T-helper 2 cell (primary cell): ENCODE data around the gene RDH12.
"Not testable (repeated sequence)": the region's sequence is repeated elsewhere in the genome, so short reads cannot be mapped to it uniquely, and the experiment has no call there.

Experiments used
- DNase-seq, 5 experiments: peaks; one replicate each; pipeline versions ENCODE4 v3.0.0 to v3.0.0-alpha.2; 2012 to 2022

RDH12 gene

DNA sequence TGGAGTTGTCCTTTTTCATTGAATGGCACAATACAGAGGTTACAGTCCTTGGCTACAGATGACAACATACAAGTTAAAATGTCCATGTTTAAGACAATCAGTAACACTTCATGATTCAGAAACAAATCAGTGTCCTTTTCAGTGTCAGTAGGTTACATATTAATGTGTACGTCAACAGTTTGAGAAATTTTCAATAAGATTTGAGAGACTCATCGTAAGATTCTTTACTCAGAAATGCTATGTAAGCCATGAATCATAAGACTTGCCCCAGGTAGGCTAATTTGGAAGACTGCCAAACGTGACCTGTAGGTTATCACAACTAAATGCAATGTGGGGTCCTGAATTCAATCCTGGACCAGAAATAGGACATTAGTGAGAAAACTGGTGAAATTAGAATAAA, 3.5 kb downstream of the RDH12 start:
- DNase-seq = no peak

DNA sequence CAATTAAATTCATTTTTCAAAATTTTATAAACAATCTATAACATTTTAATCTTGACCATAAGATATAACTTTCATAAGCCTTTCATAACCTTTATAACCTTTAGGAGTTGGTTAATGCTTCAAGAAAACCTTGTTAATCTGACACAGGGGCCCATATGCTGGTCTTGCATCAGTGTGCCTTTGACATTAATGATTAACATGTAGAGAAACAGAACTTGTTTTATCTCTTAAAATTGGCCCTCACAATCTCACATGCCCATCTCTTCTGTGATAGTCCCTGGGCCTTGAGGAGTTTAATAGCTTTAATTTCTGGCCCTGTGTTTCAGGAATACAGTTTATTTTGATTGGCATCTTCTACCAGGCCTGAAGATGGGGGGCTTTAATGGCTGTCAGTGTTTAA, 7.7 kb downstream of the RDH12 start:
- not testable (repeated sequence) for DNase-seq

GRCh38 chr14:67709796-67710195, 8.1 kb downstream of the RDH12 start:
- not testable (repeated sequence) for DNase-seq

DNA sequence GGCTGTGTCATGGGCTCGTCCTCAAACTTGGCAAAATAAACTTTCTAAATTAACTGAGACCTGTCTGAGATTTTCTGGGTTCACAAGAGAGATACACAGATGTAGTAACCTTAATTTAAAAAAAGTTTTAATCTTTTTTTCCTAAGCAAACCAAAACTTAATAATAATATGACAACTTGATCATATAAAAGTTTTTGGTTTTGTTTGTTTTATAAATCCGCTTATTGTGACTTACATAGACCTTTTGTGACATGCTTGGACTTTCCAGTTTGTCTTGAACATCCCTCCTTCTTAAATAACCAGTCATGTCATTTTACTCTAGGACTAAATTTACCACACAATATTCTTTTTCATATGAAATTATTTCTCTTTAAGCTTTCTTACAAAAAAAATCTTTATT, 8.5 kb downstream of the RDH12 start:
- peak in 1 of 5 experiments; percentile 21 for DNase-seq

- no peak for DNase-seq
These were observed 15.4 kb downstream of the RDH12 start for GRCh38 chr14:67717048-67717447.

DNA sequence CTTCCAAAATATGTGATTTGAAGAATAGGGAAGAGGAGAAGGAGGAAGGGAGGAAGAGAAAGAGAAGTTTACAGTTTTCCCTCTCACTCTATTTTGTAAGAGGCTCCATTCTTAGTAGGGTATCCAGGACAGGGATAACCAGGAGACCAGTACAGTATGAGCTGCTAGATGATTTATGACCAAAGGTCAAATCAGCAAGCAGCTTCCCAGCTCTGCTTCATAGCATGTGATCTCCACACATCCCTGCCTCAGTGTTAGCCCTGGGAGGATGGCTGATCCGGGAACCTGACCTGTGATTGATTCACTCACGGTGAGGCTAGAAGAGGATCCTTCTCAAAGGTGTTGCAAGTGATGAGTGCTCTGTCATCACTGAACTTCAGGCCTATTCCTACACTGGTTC, 16.6 kb downstream of the RDH12 start:
- DNase-seq = no peak

DNA sequence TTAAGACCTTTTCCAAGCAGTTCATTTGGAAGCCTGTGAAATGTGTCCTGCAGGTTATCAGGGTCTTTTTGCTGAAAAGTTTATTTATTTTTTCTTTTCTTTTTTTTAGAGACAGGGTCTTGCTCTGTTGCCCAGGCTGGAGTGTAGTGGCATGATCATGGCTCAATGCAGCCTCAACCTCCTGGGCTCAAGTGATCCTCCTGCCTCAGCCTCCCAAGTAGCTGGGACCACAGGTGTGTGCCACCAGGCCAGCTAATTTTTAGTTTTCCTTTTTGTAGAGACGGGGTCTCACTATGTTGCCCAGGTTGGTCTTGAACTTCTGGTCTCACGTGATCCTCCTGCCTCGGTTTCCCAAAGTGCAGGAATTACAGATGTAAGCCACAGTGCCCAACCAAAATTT, 17.7 kb downstream of the RDH12 start:
- DNase-seq = not testable (repeated sequence)

DNA sequence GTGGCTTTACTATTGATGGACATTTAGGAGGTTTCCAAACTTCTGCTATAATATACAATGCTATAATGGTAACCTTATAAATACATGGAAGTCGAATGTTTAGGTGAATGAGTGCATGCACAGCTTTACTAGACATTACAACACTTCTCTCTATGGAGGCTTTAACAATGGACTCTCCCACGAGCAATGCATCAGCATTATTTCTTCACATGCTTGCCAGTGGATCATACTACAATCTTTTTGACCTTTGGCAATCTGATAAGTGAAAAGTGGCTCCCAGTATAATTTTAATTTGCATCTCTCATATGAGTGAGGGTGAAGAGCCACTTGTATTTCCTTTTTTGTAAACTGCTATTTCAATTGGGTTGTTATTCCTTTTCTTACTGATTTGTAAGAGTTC, 18.2 kb downstream of the RDH12 start:
- DNase-seq = no peak

GRCh38 chr14:67721875-67722274, 20.2 kb downstream of the RDH12 start:
- DNase-seq = no peak

DNA sequence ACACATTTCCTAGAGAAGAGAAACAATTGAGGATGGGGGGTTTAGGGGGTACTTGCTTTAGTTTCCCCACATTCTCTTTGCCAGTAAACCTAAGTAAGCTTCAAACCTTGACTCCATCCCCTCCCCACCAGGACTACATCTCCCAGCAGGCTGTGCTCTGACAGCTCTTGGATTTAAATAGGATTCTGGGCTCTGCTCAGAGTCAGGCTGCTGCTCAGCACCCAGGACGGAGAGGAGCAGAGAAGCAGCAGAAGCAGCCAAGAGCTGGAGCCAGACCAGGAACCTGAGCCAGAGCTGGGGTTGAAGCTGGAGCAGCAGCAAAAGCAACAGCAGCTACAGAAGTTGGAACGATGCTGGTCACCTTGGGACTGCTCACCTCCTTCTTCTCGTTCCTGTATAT, 20.6 kb downstream of the RDH12 start:
- no peak for DNase-seq

DNA sequence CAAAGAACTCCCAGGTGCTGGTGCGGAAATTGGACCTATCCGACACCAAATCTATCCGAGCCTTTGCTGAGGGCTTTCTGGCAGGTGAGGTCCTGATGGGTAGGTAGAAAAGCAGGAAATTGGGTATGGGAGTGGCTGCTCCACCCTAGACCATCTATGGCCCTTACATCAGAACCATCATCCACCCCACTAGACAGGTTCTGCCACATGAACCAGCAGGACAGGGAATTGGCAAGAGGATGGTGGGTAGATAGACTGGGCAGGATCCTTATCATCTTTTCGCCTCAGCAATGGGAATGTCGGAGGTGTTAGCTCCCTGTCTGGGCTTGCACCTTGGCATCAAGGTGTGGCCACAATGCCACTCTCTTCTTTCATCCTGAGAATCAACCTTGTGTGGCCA, 23.5 kb downstream of the RDH12 start:
- no peak for DNase-seq

DNA sequence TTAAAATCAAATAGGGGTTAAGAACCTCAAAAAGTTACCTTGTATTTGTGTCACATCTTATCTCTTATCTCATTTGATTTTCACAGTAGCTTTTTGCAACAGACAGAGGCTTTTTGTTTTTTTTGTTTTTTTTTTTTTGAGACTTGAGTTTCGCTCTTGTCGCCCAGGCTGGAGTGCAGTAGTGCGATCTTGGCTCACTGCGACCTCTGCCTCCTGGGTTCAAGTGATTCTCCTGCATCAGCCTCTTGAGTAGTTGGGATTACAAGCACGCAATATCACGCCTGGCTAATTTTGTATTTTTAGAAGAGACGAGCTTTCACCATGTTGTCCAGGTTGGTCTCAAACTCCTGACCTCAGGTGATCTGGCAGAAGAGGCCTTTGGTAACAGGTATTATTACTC, 25.7 kb downstream of the RDH12 start:
- no peak for DNase-seq

DNA sequence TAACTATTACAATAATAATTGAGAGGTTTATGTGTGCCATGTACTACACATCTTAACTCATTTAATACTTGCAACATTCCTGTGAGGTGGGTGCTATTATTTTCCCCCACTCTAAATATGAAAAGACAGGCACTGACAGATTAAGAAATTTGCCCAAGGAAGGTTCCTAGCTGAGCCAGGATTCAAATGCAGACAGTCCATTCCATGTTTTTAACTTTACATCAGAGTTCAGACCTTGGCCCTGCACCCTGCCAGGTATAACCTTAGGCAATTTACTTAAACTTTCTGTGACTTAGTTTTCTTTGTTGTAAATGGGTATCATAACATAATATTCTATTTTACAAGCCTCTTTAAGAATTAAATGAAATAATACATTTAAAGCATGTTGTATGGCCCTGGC, 26.6 kb downstream of the RDH12 start:
- DNase-seq = no peak

DNA sequence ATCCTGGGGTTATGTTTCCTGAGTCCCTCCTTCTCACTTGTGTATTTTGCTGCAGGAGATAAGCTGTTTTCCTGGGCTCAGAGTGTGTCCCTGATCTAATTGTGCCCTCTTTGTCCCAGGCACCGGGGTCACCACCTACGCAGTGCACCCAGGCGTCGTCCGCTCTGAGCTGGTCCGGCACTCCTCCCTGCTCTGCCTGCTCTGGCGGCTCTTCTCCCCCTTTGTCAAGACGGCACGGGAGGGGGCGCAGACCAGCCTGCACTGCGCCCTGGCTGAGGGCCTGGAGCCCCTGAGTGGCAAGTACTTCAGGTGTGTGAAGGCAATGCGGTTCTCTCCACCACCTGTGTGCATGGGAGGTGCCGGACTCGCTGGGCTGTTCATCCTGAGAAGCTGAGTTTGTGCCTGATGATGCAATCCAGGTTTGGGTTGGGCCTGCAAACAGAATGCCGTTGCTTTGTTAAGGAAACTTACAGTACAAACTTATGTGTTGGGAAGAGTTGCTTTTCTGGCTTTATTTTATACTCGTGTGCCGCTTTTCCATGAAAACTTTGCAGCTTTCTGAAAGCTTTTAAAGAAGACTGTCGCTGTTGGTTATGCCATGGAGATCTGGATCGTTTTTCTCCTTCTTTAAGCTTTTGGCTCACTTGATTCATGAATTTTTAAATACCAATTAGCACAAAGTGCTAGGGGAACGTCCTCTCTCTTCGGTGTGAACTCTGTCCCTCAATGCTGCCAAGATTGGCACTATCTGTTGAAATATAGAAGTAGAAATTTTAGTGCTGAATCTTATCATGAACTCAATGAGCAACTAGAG, 27.6 kb downstream of the RDH12 start:
- DNase-seq = no peak

DNA sequence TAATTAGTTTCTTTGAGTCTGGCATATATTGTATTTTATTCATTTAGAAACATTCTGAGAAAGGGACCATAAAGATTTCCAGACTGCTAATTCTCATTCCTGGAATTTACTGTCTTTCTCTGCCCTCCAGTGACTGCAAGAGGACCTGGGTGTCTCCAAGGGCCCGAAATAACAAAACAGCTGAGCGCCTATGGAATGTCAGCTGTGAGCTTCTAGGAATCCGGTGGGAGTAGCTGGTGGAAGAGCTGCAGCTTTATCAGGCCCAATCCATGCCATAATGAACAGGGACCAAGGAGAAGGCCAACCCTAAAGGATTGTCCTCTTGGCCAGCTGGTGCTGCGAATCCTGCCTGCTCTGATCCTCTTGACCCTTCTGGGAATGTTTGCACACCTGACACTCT, 31.9 kb downstream of the RDH12 start:
- DNase-seq = no peak

GRCh38 chr14:67734675-67735074, 33.0 kb downstream of the RDH12 start:
- no peak for DNase-seq

DNA sequence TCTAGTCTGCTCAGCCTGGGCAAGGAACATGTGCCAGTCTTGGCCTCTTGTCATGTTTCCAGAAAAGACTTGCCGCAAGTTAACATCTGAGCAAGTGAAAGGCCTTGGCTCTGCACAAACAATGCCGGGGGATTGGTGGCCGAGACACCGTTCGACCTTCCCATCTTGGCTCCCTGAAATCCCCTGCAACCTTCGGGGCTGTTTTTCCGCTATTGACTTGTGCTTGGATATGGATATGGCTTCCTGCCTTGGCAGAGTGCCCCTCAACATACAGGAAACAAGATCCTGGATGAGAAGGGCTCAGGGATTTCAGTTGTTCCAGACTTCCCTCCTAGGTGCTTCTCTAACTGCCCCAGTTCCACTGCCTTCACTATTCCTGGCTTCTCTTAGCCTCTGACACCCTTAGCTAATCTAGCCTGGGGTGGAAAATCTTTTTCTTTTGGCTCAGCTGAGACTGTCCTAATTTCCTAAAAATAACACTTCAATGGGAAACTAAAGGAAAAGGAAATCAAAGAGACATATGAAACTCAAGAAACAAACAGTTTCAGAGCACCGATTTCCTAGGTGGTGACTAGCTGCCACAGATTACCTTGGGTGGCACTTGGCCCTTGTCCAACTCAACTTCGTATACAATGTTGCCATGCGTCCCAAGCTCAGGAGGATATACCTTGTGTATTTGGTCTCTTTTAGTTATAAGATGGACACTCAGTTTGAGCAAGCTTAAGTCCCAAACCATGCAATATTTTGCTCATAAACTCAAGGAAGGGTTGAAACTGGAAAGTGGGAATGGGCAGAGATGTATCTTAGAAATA, 33.9 kb downstream of the RDH12 start:
- no peak for DNase-seq

GRCh38 chr14:67736771-67737170, 35.1 kb downstream of the RDH12 start:
- no peak for DNase-seq

GRCh38 chr14:67738740-67739504, 37.2 kb downstream of the RDH12 start:
- peak in 1 of 5 experiments; percentile 43 for DNase-seq

DNA sequence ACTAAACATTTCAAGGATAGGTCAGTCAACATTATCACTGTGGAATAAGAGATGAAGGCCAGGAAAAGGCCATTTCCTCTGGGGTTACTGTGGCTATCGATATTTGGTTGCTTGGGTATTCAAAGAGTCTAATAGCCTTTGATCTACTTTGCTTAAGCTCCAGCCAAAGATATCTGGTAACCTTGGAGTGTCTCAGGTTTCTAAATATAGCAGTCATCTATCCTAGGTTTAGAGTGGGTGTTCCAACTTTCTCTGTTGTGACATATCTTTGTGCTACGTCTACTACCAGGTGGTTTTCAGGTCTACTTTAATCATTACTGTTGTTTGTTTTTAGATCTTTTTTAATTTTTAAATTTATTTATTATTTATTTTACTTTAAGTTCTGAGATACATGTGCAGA, 42.4 kb downstream of the RDH12 start:
- DNase-seq = no peak

- DNase-seq = peak in 1 of 5 experiments; percentile 35
These were observed 45.2 kb downstream of the RDH12 start for GRCh38 chr14:67746927-67747326.

DNA sequence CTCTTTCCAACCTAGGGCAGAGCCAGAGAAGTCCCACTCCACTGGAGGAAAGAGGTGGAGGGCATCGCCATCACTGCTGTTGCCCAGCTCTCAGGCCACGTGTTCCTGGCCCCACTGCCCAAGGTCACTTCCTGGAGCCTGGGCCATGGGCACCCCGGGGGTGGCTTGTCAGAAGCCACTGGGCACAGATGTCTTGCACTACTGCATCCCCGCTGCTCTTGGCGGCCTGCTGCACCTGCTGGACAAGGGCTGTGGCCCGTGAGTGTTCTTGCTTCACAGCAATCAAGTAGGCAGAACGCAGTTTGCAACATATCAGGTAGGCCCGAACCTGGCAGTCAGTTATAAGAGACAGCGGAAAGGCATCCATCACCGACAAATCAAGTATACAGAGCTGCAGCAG, 46.6 kb downstream of the RDH12 start:
- no peak for DNase-seq

- DNase-seq = no peak
These were observed 47.8 kb downstream of the RDH12 start for GRCh38 chr14:67749341-67750084.
